HG02943 (cell line): ENCODE results near the gene ALDH1A3.

Source experiments
- ATAC-seq: cut with Tn5 transposase; IDR thresholded peaks from one replicate; pipeline ENCODE4 v1.9.1; 2021; ENCODE audit warnings: mild to moderate bottlenecking, low read depth, moderate library complexity; ENCODE audit not compliant: unreplicated experiment

The ALDH1A3 gene

DNA sequence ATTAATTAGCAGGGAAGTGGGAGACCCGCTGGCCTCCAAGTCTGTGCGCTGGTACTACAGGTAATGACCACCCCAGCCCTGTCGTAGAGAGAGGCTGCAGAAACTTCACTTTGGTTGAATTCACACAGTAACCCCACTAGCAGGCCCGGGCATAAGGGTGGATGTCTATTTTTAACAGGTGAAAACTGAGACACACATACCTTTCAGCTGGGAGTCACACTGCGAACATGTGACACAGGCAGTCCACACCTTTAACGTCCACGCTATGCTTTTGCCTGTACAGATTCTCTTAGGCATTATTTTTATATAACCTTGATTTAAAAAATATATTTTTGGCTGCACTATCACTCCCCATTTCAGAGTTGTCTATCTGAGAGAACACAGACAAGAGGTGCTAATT, 43.4 kb downstream of the ALDH1A3 start:
- ATAC-seq = no peak

DNA sequence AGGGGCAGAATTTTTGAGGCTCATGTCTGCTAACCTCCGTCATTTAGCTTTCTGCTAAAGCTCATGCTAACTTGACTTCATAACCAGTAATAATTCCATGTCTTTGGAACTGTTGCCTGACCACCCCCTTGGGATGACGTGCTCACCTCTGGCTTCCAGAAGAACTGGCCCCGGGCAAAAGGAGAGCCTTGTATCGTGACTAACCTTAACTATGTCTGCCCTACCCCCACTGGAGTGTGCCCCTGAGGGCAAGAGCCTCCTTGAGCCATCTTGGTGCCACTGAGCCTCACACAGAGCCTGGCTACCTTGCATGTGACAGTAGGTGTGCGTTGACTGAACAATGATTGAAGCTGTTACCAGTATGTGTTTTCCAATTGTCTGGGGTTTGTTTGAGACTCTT, 44.3 kb downstream of the ALDH1A3 start:
- no peak for ATAC-seq

DNA sequence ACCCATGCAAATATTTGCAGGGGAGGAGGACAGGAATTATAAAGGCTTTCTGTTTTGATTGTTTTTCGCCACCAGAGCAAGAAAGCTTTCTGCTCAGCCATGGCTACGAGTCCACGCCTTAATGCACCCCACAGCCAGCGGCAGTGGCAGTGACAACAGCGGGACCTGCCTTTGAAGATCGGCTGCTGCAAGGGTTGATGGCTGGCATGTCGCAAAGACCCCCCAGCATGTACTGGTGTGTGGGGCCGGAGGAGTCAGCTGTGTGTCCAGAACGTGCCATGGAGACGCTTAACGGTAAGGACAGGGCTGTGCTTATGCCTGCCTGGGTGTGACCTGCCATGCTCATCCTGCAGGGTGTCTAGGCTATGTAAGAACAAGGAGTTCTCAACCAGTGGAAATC, 44.8 kb downstream of the ALDH1A3 start:
- no peak for ATAC-seq

DNA sequence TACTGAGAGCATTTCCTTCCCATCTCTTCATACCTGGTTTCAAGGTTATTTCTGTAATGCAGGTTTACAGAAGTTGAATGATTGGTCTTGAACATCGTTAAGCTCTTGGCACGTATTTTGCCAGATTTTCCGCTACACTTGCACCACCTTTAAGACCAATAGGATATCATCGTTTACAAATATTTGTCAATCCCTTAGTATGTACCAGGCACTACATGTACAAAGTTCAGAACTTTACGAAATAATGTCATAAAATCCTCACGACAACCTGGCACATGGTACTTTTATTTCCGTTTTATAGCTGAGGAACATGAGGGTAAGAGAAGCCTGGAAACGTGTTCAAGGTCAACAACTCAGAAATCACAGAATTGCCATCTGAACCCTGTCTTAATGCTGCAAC, 45.8 kb downstream of the ALDH1A3 start:
- ATAC-seq = no peak

DNA sequence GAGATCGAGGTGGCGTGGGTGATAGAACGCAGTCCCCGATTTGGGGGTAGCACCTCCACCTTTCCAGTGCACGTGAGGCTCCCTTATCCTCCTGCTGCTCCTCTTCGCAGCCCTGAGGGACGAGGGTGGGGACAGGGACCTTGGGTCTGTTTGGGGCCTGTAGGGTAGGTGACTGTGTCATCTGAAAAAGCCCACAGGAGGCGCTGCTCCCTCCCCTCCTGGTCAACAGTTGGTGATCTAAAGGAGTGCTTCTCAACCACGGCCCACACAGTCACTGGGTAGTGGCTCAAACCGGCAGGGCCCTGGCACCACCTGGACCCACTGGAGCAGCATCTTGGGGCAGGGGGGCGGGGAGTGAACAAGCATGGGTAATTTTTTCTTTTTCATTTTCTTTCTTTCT, 46.6 kb downstream of the ALDH1A3 start:
- no peak for ATAC-seq

DNA sequence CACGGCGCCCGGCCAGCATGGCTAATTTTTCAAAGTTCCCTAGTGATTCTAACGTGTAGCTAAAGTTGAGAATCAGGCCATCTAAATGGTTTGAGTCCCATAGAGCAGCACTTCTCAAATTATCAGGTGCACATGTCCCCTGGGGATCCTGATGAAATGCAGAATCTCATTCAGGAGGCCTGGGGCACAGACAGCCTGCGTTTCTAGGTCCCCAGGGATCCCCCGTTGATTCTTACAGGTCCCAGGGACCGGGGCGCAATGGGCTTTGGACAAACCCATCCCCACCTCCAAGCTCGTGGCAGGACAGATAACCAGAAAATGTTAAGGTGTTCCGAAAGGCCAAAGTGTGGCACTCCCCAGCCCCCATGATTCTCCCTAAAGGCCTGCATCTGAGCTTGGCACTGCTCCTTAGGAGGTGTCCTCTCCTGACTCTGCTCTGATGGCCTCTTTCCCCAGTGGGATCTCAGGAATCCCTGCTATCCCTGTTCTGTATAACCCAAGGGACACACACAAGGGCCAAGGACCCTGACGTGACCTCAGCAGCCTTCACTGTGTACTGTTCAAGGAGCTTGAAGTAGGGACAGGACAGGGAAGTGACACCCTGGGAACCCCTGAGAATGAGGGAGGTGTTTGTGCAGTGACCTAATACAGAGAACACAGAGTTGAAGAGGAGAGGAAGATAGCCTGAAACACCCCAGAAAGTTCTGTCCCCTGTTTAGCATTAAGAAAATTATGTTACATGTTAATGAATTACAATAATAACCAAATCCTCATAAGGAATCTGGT, 47.5 kb downstream of the ALDH1A3 start:
- no peak for ATAC-seq

DNA sequence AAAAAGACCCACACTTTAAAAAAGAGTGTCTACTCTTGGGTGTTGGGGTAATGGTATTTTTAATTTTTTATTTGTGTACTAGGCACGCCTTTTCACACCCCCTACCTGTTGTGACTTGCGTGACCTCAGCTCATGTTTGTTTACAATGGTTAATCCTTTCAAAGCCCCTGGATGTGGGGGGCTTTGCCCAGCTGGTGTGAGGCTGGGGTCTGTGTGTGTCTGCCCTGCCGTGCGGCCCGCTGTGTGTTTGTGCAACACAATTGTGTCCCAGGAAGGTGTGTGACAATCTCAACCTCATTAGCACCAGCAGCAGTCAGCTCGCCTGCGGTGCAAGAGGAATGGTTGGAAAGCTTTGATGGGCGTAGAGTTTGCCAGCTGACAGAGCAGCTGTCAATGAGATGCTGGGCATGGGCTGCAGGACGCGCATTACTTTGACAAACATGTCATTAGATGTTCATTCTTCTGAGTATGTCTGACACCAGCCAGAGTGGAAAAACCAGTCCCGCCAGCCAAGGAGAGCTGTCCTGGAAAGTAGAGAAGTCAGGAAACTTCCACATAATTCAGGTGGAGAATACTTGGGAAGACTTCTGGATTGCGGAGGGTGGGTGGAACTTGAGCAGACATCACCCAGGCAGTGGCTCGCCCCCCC, 49.1 kb downstream of the ALDH1A3 start:
- no peak for ATAC-seq

DNA sequence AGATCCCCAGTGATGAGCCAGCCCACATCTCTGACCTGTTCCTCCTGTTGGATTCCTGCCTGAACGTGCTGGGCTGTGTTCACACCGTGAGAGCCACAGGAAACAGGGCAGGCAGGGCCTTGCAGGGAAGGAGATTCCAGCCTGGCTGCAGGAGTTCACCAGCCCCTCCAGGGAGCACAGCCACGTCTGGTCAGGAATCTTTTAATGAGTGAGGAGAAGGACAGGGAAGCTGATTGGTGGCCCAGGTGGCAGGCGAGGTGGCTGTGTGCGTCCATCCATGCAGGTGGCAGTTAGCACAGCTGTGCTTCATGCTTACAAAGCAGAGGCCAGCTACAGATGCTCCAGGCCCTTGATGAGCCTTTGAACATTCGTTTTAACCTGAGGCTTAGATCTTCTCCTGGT, 50.0 kb downstream of the ALDH1A3 start:
- ATAC-seq = no peak

DNA sequence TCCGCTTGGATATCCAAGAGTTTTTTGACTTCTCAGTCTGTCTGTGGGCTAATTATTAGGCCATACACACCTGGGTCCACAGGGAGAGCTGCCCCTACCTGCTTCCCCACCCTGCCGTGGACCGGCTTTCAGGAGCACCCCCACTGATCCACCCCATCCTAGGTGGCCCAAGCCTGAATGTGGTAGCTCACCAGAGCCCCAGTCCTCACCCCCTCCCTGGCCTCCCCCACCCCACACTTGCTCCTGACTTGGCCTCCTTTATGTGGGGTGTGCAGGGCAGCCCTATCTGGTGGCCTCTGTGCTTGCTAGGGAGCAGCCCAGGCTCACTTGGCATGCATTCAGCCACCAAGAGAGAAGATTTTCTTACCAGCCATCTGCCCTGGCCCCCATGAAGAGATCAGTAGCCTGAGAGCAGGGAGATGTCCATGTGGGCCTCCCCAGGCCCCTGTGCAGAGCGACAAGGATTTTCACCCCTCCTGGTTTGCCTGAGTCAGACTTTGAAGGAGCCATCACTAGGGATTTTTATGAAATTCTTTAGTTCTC, 50.7 kb downstream of the ALDH1A3 start:
- no peak for ATAC-seq

DNA sequence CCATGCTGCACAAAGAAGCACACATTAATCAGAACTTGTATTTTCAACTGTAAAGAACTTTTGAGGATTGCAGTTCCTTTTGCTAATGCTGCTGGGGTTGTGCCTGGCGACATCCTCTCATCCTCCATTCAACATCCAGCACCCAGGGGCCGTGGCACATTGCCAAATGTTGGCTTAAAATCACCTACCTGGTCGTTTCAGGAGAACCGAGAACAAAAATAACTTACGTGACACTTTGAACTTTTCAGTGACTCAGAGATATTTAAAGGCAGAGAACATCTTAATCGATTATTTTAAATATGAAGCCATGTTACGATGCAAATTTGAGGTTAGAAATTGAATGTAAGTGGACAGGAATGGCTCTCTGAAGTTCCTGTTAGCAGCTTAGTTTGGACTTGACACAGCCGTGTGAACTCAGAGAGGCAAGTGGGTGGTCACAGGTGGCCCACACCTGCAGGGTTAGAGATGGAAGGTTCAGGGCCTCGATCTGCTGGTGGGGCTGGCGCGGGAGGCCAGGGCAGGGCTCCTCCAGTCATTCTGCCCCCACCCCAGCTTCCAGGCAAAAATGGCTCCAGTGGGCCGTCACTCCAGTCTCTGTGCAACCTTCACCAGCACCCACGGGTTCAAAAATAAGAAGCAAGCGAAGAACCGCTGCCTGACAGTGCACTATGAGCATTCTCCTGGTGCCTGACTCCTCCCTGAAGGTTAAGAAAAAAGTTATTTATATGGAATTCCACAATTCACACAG, 51.7 kb downstream of the ALDH1A3 start:
- ATAC-seq = no peak

DNA sequence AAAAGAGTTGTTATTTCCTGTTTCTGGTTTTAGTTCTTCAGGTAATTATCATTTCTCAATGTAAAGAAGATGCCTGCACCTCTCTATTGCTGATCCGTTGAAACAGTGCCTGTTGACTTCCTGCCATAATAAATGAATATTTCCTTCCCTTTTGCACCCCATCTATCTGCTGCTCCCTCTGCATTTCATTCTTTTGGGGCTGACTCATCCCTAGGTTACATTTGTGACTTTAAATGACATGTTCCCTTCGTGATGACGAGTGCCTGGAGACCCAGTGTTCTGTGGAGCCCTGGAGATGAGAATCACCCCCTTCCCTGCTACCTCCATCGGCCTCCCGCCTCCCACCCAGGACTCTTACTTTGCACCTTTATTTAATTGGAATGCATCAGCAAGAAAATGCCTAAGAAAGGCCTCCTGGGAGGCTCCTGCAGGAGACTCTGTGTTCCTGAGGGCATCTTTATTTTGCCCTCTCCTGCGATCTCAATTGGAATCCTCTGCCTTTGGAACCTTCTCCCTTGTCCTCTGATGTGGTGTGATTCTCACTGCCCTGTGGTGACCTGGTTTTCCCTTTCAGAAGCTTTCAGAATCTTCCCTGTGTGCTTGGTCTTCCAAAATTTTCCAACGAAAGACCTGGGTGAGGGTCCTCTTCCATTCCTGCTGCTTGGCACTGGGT, 53.2 kb downstream of the ALDH1A3 start:
- ATAC-seq = no peak

DNA sequence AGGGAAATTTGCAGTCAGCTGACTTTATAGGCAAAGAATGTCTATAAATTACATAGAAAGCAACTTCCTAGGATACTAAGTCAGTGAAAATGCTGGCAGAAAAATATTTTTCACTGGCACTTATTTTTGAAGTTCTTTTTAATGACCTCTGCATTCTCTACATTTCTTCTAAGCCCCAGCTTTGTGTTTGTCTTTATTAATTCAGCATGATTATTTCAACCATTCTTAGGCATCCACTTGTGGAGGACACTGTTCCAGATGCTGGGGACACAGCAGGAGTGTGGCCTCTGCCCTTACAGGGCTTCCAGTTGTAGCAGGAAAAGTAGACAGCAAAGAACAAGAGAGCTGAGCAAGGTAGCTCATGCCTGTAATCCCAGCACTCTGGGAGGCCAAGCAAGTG, 54.5 kb downstream of the ALDH1A3 start:
- no peak for ATAC-seq

DNA sequence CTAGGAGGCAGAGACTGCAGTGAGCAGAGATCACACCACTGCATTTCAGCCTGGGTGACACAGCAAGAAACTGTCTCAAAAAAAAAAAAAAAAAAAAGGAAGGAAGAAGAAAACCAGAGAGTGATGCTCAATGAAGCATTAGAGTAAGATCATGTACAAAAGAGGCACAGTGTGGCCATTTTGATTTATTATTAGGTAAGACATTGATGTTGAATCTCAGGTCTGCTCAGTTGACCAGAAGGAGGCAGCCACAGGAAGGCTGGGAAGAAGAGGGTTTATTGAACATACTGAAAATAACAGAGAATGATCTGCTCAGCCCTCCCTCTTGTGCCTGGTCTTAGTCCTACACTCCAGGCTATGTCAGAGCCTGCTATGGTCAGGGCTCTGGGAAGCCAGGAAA, 55.1 kb downstream of the ALDH1A3 start:
- no peak for ATAC-seq

DNA sequence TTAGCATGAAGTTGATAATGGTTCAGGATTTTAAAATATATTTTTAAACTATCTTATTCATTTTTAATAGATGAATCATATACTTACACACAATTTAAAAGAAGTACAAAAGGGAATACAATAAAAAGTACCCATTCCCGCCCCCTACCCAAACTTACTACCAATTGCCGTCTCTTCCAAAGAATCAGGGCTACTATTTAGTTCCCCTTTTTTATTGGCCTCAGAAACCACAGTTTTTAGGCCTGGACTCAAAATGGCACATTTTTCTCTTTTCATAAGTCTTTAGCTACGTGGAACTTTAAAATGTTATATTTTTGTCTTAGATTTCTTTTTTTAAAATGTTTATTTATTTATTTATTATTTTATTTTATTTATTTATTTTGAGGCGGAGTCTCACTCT, 57.5 kb downstream of the ALDH1A3 start:
- no peak for ATAC-seq

DNA sequence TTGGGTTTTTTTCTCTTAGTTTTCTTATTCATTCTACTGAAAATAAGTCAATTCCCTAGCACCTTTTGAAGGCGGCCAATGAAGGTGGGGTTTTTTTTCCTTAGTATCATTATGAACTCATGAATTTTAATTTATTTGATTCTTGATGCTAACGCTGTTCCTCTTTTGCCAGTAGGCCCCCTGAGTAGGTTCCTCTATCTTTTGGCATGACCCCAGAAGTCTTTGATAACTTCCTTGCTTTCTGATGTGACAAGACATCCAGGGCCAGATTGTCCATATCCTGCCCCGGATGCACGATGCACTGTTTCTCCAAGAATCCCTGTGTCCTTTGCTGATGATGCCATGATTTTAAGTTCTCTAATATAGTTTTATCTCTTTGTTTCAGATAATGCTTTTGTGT, 60.2 kb downstream of the ALDH1A3 start:
- ATAC-seq = no peak

DNA sequence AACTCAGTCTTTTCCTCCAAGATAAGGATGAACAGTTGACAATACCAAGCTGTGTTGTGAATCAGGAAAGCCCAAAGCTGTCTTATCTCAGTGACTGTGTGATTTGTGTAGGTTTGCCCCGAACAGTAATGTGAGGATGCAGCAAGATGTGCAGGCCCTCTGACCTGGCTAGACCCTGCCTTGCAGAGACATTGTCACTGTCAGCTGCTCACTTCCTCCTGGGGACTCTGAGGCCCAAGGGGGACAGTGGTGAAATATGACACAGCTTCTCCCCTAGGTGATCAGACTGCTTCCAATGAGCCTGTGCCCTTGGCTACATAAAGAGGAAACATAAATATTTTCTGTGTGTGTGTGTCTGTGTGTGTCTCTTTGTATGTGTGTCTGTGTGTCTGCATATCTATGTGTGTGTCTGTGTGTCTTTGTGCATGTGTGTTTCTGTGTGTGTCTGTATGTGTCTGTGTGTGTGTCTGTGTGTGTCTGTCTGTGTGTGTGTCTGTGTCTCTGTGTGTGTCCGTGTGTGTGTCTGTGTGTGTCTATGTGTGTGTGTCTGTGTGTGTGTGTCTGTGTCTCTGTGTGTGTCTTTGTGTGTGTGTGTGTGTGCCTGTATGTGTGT, 61.2 kb downstream of the ALDH1A3 start:
- ATAC-seq = peak; percentile 60

DNA sequence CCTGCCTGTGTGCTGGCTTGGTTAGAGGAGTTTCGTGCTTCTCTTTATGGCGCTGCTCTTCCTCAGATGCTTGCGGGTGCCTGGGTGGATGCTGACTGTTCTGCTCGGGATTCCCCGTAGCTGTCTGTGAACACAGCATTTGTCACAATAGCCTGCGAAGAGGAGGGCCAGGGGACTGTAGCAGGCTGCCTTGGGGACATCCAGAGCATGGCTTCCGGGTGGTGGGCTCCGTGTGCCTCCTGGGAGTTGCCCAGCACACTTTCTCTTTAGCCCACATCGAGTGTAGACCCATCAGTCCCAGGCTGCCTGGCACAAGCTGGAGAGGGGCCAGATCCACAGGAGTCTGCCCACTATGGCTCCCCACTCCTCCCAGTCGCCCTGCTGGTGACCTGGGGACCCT, 61.9 kb downstream of the ALDH1A3 start:
- no peak for ATAC-seq

DNA sequence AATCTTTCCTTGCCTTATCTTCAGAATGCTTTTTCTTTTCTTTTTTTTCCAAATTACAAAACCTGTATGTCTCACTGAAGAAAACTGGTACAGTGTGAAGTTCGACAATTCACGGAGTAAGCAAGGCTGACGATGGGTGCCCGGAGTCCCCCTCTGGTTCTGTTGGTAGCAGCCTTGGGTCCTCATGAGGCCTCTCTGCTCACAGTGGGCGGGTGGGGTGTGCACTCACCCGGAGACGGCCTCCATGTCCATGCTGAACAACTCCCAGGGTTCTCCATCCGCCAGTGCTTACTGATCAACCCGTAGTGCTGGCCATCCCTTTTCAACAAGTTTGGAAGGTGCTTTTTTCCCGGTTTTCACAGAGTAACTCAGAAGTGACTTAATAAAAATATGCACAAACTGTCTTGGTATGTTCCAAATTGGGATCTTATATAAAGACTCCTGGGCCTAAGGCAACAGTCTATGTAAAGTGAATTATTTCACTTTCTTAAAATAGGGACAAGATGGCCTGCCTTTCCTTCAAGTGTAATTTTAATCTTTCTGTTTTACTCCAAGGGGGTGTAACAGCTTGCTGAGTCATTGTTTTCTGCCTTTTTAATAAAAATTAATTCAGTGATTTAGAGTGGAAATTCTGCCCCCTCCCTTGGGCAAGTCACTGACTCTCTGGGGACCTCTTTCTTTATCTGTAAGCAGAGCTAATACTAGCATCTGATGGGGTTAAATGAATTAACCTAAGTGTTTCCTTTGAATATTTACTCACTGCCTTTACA, 63.2 kb downstream of the ALDH1A3 start:
- ATAC-seq = no peak

DNA sequence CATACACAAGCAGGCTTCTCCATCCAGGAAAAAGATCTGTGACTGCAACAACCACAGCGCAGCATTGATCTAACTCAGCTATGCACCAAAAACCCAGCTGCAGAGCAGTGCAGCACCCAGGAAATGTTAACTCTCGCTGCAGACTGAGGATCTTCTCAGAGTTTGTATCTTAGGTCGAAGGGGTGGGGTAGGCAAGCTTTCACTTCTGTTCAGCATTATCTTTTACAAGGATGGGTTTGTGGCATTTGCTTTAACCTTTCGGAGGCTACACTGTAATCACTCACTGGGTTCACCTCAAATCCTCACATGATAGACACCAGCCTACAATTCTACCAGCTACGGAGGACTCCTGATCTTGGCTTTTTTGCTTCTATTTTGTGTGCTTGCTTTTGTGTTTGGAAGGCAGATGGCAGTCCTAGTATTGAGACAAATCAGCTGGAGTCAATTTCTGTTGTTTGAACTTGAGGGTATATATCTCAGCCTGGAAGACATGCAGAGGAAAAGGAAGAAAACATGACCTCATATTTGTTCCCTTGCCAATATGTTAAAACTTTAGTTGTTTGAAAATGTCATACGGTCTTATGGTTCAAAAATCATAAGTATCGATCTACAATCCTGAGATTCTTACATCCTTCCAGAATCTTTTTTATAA, 64.7 kb downstream of the ALDH1A3 start:
- ATAC-seq = no peak
